GM12878 (cell line): ENCODE data around the gene MEF2C. TPM values are rescaled to one million over a fixed set of nuclear protein-coding genes. Genes with fewer than 3 reads are reported as not detected.

Source experiments
- ATAC-seq: fragments of 200-7000 bp; cut with Tn5 transposase; 3 replicates; pipeline ENCODE4 v1.9.1; 2020; ENCODE audit warnings: mild to moderate bottlenecking, moderate library complexity
- BruUV-seq: library from RNA; stranded (reverse); fragments of 400-500 nt; replicated peaks from 2 replicates; lab custom pipeline; 2021; lab: Mats Ljungman, UMichigan
- CTCF ChIA-PET: fragments of 300-600 bp; sonication (Branson Sonifier 250); formaldehyde crosslinking; extraction: SDS; loops from one replicate; lab custom pipeline; 2021; ENCODE audit warnings: inconsistent platforms; lab: Yijun Ruan, JAX
- POLR2A ChIA-PET: fragments of 350-600 bp; formaldehyde crosslinking; extraction: SDS; loops from one replicate; lab custom pipeline; 2021; ENCODE audit warnings: inconsistent platforms; lab: Charles Lee
- RAD21 ChIA-PET: fragments of 300-600 bp; sonication (Branson Sonifier 250); formaldehyde crosslinking; loops from one replicate; lab custom pipeline; 2023; ENCODE audit warnings: antibody characterized with exemption; ENCODE audit not compliant: unreplicated experiment; lab: Charles Lee
- SMC1A ChIA-PET: fragments of 300-600 bp; sonication (Branson Sonifier 250); formaldehyde crosslinking; loops from one replicate; lab custom pipeline; 2023; ENCODE audit not compliant: unreplicated experiment, uncharacterized antibody; lab: Charles Lee
- DNase-seq: peaks from one replicate; pipeline ENCODE4 v3.0.0-alpha.2; 2011; ENCODE audit warnings: low read depth, low spot score
- FAIRE-seq: peaks from 3 replicates; lab custom pipeline; 2011; peaks lifted over from hg19 to GRCh38; lab: Jason Lieb, UNC
- H2AFZ ChIP-seq: 2 replicates; pipeline ENCODE4 v1.6.0; 2011; ENCODE audit warnings: low read depth, low read length, control low read depth; ENCODE audit not compliant: control insufficient read depth
- H3K27ac ChIP-seq: 2 replicates; pipeline ENCODE4 v1.5.1; 2011; ENCODE audit warnings: control low read depth; ENCODE audit not compliant: control insufficient read depth, insufficient read depth
- H3K27me3 ChIP-seq, 2 experiments: replicated peaks in 1 of 2; 2 replicates each; pipeline versions ENCODE4 v1.6.0 to v1.6.1; 2011; ENCODE audit warnings: low read length in 1 of 2; ENCODE audit not compliant: control insufficient read depth in 2 of 2, insufficient read depth in 2 of 2
- H3K36me3 ChIP-seq, 2 experiments: 2 replicates each; pipeline ENCODE4 v1.5.1; 2011; ENCODE audit warnings: low read length in 1 of 2; ENCODE audit not compliant: control insufficient read depth in 2 of 2, insufficient read depth in 2 of 2
- H3K4me1 ChIP-seq: 2 replicates; pipeline ENCODE4 v1.6.1; 2011; ENCODE audit warnings: mild to moderate bottlenecking, low read length, moderate library complexity, mixed read lengths; ENCODE audit not compliant: control insufficient read depth, insufficient read depth
- H3K4me2 ChIP-seq: 2 replicates; pipeline ENCODE4 v1.6.0; 2011; ENCODE audit warnings: control low read depth; ENCODE audit not compliant: control insufficient read depth, insufficient read depth
- H3K4me3 ChIP-seq: fragments of 200-600 bp; sonication (generic); 2 replicates; pipeline ENCODE4 v1.5.1; 2016
- H3K79me2 ChIP-seq: 2 replicates; pipeline ENCODE4 v1.6.0; 2011; ENCODE audit warnings: low read length; ENCODE audit not compliant: control insufficient read depth, insufficient read depth
- H3K9ac ChIP-seq: 2 replicates; pipeline ENCODE4 v1.8.0; 2011; ENCODE audit warnings: low read length, control low read depth, mixed read lengths; ENCODE audit not compliant: control insufficient read depth, insufficient read depth
- H3K9me3 ChIP-seq: replicated peaks from 3 replicates; pipeline ENCODE4 v1.5.1; 2011; ENCODE audit warnings: mild to moderate bottlenecking, low read length; ENCODE audit not compliant: control insufficient read depth, insufficient read depth
- H4K20me1 ChIP-seq: 2 replicates; pipeline ENCODE4 v1.6.0; 2011; ENCODE audit not compliant: control insufficient read depth, insufficient read depth
- NFYB ChIP-seq: IDR thresholded peaks from 2 replicates; pipeline ENCODE4 v1.6.1; 2011; ENCODE audit warnings: low read depth, mild to moderate bottlenecking, low read length, improper control_type of control experiment, moderate library complexity; ENCODE audit not compliant: insufficient read depth
- POLR2A ChIP-seq: IDR thresholded peaks from 2 replicates; pipeline ENCODE4 v1.6.1; 2011; ENCODE audit warnings: low read depth, mild to moderate bottlenecking, low read length
- POLR2AphosphoS2 ChIP-seq: IDR thresholded peaks from 2 replicates; pipeline ENCODE4 v1.6.1; 2011; ENCODE audit warnings: low read depth, mild to moderate bottlenecking, low read length, improper control_type of control experiment, moderate library complexity
- RELA ChIP-seq: fragments of 450-650 bp; IDR thresholded peaks from 2 replicates; pipeline ENCODE4 v1.8.0; 2014; ENCODE audit warnings: borderline replicate concordance; ENCODE audit not compliant: partially characterized antibody
- SMARCA5 ChIP-seq: fragments of 450-650 bp; IDR thresholded peaks from 2 replicates; pipeline ENCODE4 v1.6.1; 2017; ENCODE audit warnings: mild to moderate bottlenecking
- WGBS: methylation state at CpG from one replicate; pipeline ENCODE4 v1.1.6; 2016; ENCODE audit warnings: low lambda C conversion rate; ENCODE audit not compliant: insufficient replicate concordance, insufficient coverage; ENCODE audit errors: missing lambda C conversion rate; 5-methylcytosine and 5-hydroxymethylcytosine counted together
- in situ Hi-C: fragments of 300-500 bp; cut with MboI; formaldehyde crosslinking; loops from 9 replicates; pipeline ENCODE4 v1.14.3; 2018; ENCODE audit warnings: mixed read lengths
- intact Hi-C: fragments of 100-400 bp; cut with micrococcal nuclease; formaldehyde crosslinking; loops from one replicate; pipeline ENCODE4 v1.14.2; 2022; ENCODE audit not compliant: unreplicated experiment
- polyA plus RNA-seq, 11 experiments: library from polyadenylated mRNA; depleted of rRNA in 4 of 11; unstranded in 6 of 11; stranded (reverse) in 5 of 11; fragments of >200 nt; fragmentation: Nextera tagmentation in 4 of 11; fragmentation: Illumina TruSeq in 1 of 11; extraction: Ambion mirVana in 4 of 11; extraction: Trizol in 1 of 11; gene quantifications; 1 replicate in 1 of 11; 2 replicates in 10 of 11; pipeline versions ENCODE4 v1.2.1 to v1.2.3, GENCODE V29; 2011 to 2016; ENCODE audit warnings: inconsistent platforms in 2 of 11, missing spikeins in 2 of 11, low read depth in 1 of 11
- total RNA-seq, 4 experiments: library from RNA; depleted of rRNA in 3 of 4; stranded (reverse); fragments of >200 nt in 3 of 4; fragmentation: Illumina TruSeq in 1 of 4; extraction: Trizol in 1 of 4; gene quantifications; 2 replicates each; pipeline versions ENCODE4 v1.2.1 to v1.2.3, GENCODE V29; 2013 to 2021
- TF ChIP-seq, protein P1 (sequence below): IDR thresholded peaks from 2 replicates; pipeline ENCODE4 v1.6.1; 2012; ENCODE audit warnings: low read length, inconsistent platforms
- TF ChIP-seq, protein P2 (sequence below): fragments of 450-650 bp; IDR thresholded peaks from 2 replicates; pipeline ENCODE4 v1.6.1; 2017; ENCODE audit warnings: borderline replicate concordance

Gene MEF2C
- total and polyA plus RNA-seq, 10 of the 15 experiments (the other 5 are each of a cell fraction or from before 2014, with no cell fraction given) = 104 to 225 (median 180) TPM

DNA sequence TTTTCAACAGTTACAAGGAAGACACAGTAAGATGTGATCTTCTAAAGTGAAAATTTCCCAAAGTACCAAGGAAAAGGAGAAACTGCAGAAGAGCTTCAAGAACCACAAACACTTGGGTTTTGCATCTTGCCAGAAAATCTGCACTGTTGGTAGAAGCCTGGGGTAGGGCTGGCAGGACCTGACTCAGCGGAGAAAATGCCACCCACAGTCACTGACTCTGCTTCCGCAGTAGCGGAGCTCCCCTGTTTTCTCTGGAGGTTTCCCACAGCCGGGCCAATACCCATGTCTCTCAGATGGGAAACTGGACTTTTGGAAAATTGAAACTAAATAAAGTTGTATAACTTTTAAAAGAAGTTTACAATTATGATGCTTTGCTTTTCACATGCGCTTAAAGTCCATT, 104.2 kb downstream of the MEF2C start:
- CTCF ChIA-PET = no interaction called here
- Histone ChIP-seq H3K36me3 (peaks cover 6 to 14% of the 10 kb centered on the region in 2 experiments; a peak in 3 of 4 replicates), H3K79me2 (peaks cover 34% of the 10 kb centered on the region), H3K27ac (no peak overlapping the region), H3K9ac (no peak overlapping the region), H4K20me1 (no peaks in the 10 kb centered on the region), H3K9me3 (peaks cover 6% of the 10 kb centered on the region), H3K4me1 (no peaks in the 10 kb centered on the region), H2AFZ (no peak overlapping the region), H3K4me2 (no peak overlapping the region), H3K4me3 (no peak overlapping the region), H3K27me3 (no peaks in the 10 kb centered on the region)
- FAIRE-seq (no peak), ATAC-seq (no peak), DNase-seq (no peak)
- no peak for TF ChIP-seq RELA
- TF ChIP-seq, protein P1, sequence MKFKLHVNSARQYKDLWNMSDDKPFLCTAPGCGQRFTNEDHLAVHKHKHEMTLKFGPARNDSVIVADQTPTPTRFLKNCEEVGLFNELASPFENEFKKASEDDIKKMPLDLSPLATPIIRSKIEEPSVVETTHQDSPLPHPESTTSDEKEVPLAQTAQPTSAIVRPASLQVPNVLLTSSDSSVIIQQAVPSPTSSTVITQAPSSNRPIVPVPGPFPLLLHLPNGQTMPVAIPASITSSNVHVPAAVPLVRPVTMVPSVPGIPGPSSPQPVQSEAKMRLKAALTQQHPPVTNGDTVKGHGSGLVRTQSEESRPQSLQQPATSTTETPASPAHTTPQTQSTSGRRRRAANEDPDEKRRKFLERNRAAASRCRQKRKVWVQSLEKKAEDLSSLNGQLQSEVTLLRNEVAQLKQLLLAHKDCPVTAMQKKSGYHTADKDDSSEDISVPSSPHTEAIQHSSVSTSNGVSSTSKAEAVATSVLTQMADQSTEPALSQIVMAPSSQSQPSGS = no peak
- TF ChIP-seq NFYB = no peak
- SMC1A ChIA-PET = interaction anchor here (0.6 to 1.8 kb wide), 5 partner anchors 14 to 51 kb away, joined by 3 to 6 read pairs (median 4); no protein-coding TSS in a partner anchor
- BruUV-seq = no TSS peak
- POLR2A ChIA-PET = interaction anchor here (0.6 kb wide), 1 partner anchor 27 kb away, joined by 7 read pairs; no protein-coding TSS in a partner anchor
- WGBS = 98% methylated on average over 5 of the region's 5 CpGs
- RAD21 ChIA-PET = interaction anchor here (1.0 kb wide), 1 partner anchor 32 kb away, joined by 4 read pairs; no protein-coding TSS in a partner anchor
- intact Hi-C loops = no loop called here
- in situ Hi-C loops = no loop called here

DNA sequence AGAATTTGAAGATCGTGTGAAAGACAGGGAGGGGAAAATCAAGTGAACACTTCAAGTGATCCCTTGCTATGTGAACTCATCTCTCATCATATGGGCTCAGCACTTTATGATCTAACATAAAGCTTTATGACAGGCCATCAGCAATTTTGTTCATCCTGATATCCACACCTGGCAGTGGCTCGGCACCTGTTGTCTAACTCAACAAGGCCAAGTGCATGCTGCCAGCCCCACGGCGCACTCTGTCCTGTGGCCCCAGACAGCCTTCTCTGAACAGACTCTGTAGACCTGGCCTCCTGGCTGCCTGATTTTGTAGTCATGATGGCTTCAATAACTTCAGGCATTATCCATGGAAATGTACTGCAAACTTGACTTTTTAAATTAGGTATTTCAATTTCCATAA, 106.3 kb downstream of the MEF2C start:
- Histone ChIP-seq H3K4me1 (no peaks in the 10 kb centered on the region), H3K27me3 (no peaks in the 10 kb centered on the region), H3K36me3 (peaks cover 8 to 33% of the 10 kb centered on the region in 2 experiments), H3K4me3 (no peak overlapping the region), H3K9ac (no peak overlapping the region), H2AFZ (no peak overlapping the region), H3K79me2 (peaks cover 35% of the 10 kb centered on the region), H3K27ac (no peak overlapping the region), H4K20me1 (no peaks in the 10 kb centered on the region), H3K4me2 (no peak overlapping the region), H3K9me3 (peaks cover 20% of the 10 kb centered on the region)
- RAD21 ChIA-PET = interaction anchor here (1.8 kb wide), 1 partner anchor 11 kb away, joined by 5 read pairs; no protein-coding TSS in a partner anchor
- CTCF ChIA-PET = interaction anchor here (0.7 to 1.5 kb wide), 2 partner anchors 10 to 349 kb away, joined by 3 read pairs; no protein-coding TSS in a partner anchor
- TF ChIP-seq POLR2A (0 out of 2 replicates have a peak, but pooled peaks have one; percentile 39), SMARCA5 (no peak), POLR2AphosphoS2 (0 out of 2 replicates have a peak, but pooled peaks have one; percentile 53)
- TF ChIP-seq, protein P2, sequence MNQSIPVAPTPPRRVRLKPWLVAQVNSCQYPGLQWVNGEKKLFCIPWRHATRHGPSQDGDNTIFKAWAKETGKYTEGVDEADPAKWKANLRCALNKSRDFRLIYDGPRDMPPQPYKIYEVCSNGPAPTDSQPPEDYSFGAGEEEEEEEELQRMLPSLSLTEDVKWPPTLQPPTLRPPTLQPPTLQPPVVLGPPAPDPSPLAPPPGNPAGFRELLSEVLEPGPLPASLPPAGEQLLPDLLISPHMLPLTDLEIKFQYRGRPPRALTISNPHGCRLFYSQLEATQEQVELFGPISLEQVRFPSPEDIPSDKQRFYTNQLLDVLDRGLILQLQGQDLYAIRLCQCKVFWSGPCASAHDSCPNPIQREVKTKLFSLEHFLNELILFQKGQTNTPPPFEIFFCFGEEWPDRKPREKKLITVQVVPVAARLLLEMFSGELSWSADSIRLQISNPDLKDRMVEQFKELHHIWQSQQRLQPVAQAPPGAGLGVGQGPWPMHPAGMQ = no peak
- 97% methylated on average over 4 of the region's 4 CpGs for WGBS
- in situ Hi-C loops = no loop called here
- FAIRE-seq = no peak
- DNase-seq = no peak
- SMC1A ChIA-PET = interaction anchor here (1.0 to 2.2 kb wide), 6 partner anchors 9 to 48 kb away, joined by 3 to 9 read pairs (median 4); no protein-coding TSS in a partner anchor
- no TSS peak for BruUV-seq
- no peak for ATAC-seq
- POLR2A ChIA-PET = no interaction called here
- intact Hi-C loops = no loop called here
